GM21737 (cell line): ENCODE results near the gene ARL16.
A peak's percentile ranks its signal among the peaks of the same experiment; 100 is the strongest.

Experiments
- ATAC-seq: cut with Tn5 transposase; IDR thresholded peaks from one replicate; pipeline ENCODE4 v1.9.1; 2021; ENCODE audit warnings: mild to moderate bottlenecking, moderate library complexity; ENCODE audit not compliant: unreplicated experiment

Gene ARL16

DNA sequence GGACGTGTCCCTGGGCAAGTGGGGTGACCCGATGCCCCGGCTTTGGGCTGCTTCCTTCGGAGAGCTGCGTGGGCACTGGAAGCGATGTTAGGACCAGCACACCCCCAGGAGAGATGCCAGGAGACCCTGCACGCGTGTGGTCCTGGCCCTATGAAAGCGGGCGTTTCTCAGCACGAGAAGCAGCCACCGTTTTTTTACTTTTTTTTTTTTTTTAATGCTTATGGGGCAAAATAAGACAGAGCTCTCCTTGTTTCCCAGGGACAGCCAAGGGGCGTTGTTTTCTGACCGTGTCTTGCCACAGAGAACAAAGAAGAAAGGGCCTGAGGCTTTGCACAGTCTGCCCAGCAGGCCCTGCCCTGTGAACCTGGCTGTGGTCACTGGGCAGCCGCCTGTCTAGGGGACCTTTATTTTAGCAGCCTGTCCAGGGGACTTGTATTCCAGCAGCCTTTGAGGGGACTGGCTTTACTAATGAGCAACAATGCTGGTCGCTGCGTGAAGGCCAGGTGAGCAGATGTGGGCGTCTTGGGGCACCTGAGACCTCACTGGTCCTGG, 29.5 kb upstream of the ARL16 start:
- ATAC-seq: no peak

DNA sequence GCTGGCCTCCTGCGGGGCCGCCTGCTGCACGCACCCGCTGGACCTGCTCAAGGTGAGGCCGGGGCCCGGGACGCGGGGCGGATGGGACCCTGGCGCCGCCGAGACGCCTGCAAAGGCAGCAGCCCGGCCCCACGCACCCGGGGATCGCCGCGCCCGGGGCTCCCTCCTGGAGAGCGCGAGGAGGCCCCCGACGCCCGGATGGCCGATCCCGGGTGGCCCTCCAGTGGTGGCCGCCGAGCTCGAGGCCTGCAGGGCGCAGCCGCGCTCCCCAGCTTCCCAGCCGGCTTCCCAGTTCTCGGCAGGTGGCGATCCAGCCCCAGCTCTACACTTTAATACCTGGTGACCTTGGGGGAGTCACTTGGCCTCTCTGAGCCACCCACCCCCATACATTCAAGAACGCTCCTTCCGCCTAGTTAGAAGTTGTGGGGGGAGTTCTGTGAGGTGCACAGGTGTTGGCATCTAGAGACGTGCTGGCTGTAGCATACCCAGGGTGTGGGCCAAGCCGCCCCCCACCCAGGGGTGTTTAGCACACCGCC, 28.9 kb upstream of the ARL16 start:
- ATAC-seq: peak; percentile 4

DNA sequence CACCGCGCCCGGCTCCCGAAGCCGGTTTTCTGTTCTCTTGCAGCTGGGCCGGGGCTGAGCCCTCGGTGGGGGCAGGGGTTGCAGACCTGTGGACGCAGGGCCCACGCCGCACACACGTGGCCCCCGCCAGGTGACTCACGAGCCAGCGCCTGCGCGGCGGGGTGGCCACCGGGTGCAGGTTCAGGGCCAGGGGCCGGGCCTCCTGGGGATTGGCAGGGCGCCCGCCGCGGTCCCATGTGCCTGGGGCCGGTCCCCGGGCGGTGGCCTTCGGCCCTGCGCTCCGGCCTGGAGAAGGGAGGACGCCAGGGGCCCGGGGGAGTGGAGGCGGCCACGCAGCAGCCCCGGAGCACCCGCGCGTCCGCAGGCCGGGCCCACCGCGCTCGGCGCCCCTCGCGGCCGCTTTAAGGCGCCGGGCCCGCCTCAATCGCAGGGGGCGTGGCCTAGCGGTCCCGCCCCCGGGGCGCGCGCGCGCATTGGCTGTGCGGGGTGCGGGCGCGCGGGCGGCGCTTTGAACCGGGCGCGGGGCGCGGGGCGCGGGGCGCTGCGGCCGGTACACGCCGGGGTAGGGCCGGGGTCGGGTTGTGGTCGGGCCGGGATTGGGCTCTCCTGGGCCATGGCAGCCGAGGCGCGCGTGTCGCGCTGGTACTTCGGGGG, 28.3 kb upstream of the ARL16 start, which contains the start of gene SLC25A10:
Gene SLC25A10 (plus strand): TSS at position 471 of the 654 bp plus-strand sequence. CDS start 143 bp downstream, at position 614.
- peak; percentile 55 for ATAC-seq

DNA sequence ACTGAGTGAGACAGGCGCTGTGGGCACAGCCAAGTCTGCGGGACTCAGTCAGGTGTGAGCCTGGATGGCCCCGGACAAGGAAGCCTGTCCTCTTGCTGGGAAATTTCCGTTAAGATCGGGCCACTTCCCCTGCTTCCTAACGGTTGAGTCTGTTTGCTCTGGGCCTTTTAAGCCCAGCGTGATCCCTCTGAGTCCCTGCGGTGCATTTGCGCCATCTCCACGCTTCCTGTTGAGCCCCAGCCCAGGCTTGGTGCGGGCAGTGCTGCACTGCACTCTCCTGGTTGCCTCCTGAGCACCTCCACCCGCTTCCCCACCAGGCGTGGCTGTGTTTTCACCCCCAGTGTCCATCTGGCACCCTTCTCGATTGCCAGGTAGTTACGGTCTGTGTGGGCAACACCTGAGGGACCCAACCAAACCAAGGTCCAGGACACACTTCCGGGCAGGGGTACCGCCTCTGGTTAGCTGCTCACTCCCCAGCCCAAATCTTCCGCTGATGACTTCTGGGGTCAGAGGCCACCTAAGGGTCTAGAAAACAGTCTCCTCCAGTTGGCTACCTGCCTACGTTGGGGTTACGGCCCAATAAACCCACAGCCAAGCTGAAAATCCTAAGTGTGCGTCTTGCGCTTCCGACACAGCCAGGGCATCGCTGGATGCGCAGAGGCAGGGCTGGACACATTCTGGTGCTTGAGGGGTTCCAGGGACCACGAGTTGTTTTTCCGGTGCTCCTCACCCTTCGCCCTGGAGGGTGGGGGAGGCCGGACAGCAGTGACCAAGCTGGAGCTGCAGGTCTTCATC, 27.1 kb upstream of the ARL16 start:
- ATAC-seq: no peak

DNA sequence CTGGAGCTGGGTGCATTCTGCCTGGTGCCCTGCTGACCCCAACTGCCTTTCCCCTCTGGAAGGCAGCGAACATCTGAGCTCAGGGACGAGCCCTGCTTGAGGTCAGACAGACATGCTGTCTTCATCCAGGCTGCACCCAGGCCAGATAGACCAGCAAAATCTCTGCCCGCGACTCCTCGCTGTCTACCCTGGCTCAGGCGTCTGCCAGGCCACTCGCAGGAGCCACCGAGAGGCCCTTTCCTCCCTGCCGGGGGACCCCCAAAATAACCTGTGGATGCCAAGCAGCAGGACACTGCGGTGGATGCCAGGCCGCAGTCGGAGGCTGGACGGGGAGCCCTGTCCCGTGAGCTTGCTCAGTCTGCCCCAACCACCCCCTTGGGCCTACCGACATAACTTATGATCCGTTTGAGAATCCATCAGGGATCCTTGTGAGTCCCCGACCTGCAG, 25.2 kb upstream of the ARL16 start:
- ATAC-seq: no peak

DNA sequence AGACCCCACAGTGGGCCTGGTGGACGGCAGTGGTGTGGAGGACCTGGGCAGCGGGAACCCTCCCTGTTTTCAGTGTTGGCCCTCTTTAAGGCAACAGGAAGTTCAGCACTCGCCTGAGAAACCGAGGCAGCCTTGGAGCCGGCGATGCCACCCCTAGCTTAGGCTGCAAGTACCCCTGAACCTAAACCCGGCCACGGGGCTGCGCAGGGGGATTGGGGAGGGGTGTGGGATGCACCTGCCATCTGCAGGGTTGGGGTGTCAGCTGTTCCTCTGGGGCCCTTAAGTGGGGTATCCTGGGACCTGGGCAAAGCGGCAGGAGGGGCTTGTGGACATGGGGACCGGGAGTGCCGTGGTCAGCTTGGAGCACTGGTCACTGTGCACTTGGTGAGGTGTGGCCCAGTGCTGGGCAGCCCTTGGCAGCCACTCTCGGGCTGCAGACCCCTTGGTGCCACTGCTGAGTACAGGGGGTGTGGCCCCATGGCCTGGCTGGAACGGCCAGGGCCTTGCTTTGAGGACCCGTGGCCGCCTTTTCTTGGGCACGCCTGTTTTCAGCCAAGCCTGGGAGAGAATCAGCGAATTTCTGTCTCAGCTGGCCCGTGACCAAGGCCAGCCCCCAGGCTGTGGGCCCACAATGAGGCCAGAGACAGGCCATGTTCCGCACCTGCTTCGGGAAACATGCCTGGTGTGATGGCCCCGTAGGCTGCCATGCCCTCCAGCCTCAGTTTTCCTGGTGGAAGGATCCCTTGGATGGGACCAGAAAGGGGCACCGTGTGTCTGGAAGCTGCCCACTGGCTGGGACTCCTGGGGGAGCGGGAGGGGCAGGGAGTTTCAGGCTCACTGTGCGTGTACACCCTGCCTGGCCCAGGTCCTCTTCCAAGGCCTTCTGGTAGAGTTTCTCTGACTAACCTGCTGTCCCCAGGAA, 24.4 kb upstream of the ARL16 start:
- ATAC-seq: no peak

DNA sequence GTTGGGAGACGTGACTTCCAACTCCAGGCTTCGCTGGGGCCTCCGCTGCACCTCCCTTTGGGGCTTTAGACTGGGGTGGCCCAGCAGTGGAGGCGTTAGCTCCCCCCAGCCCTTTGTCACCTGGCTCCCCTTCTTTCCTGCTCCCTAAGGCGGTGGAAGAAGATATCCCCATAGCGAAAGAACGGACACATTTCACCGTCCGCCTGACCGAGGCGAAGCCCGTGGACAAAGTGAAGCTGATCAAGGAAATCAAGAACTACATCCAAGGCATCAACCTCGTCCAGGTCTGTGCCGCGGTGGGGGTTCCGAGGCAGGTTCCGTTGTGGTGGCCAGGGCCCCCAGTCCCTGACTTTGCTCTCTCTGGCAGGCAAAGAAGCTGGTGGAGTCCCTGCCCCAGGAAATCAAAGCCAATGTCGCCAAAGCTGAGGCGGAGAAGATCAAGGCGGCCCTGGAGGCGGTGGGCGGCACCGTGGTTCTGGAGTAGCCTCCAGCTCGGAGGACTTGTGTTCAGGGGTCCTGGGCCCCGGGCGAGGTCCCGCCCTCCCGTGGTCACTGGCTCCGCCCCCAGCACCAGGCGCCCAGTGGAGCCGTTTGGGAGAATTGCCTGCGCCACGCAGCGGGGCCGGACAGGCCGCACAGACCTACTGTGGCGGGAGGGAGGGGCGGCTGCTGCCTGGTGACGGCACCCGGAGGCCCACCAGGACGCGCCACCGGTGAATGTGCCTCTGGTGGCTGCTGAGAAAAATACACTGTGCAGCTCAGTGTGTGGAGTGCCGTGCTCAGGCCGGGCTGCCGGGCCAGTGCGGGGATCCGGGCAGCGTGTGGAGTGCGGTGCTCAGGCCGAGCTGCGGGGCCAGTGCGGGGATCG, 23.4 kb upstream of the ARL16 start:
- ATAC-seq: no peak

DNA sequence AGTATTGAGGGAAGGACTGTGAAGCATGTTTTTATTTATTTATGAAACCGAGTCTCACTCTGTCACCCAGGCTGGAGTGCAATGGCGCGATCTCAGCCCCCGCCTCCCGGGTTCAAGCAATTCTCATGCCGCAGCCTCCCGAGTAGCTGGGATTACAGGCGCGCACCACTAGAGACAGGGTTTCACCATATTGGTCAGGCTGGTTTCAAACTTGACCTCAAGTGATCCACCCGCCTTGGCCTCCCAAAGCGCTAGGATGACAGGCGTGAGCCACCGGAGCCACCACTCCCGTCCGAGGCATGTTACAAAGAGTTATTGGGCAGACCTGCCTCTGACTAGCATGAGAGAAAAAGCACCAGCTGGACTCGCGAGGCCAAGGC, 22.6 kb upstream of the ARL16 start:
- ATAC-seq: no peak

DNA sequence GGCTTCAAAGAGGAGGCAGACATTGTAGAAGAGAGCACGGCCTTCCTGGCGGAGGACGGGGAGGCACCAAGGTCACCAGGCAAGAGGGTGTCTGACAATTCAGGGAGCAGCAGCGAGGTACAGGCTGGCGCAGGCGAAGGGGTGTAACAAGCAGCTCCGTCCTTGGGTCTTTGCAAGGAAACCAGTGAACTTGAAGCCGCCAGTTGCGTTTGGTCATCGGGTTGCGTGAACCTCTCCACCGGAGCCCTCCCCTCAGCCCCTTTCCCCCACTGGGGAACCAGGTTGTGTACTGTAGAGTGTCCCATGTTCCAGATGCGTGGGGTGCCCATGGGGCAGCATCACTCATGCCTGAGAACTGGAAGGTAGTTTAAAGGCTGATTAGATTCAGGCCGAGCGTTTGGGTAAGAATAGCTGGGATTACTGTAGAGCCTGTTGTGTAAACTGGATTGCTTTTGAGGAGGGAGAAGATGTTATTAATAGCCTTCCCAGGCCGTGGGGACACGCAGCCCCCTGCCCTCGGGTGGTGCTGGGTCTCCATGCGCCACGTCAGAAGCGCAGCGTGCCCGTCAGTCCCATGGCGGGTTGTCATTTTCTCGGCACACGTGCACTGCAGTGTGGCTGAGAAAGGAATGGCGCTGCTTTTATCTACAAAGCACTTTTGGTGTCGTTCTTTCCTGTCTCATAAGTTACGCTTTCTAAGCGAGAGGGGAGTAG, 22.1 kb upstream of the ARL16 start:
- ATAC-seq: no peak

DNA sequence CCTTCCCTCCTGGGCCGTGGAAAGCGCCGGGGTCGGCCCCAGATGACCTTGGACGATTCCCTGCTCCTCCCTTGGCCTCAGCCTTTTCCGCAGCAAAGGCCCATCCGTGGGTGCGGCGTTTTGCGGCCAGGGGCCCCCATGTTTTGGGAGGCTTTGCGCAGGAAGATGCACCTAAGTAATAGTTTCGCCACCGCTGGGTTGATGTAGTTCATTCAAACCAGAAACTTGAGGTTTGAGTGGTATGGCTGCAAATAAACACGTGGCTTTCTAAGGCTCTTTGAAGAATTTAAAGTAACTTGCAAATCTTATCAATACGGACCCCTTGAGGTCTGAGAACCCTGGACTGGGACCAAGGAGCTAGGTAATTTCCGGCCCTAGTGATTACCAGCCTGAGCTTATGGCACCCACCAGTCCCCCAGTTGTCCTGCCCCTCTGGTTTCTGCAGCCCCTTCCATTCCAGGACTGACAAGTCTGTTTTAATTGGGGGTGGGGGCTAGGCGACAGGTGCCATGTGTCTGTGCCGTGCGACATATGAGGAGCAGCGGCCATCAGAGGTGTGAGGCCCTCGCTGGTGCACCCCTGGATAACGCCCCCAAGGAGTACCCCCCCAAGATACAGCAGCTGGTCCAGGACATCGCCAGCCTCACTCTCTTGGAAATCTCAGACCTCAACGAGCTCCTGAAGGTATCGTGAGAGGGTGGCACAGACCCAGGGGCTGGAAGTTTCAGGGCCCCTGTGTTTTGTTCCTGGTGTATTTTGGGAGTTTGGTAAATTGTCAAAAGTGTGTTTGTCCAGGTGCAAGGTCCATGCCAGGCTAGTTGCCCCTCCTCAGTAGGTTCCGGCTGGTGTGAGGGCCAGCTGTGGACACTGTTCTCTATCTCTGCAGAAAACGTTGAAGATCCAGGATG, 20.4 kb upstream of the ARL16 start:
- no peak for ATAC-seq

DNA sequence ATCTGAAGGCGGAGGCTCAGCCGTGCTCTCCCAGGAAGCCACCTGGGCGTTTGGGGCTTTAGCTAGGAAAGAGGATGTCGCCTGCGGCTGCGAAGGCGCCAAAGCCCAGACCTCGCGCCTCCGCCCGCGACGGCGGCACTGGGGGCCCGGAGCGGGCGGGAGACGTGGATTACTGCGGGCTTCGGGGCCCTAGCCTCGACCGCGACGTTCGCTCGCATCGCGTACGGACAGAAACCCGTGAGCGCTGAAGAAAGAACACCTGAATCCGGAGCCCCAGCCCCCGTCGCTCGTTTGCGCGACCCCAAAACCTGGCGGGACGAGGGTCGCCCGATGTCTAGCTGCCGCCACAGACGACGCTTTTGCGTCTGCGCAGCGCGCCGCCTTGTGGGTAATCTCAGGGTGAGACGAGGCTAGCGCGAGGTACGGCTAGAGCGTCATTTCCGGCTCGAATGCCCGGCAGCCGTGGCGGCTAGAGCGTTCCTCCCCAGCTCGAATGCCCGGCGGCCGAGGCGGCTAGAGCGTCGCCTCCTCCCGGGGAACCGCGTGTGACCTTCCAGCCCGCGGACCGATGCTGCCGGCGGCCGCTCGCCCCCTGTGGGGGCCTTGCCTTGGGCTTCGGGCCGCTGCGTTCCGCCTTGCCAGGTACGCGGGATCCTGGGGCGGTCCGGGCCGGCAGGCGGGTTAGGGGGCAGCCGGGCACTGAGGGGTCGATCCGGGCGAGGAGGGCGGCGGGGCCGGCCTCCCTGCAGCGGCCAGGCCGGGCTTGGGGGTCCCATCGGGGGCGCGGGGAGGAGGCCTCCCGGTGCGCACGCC, 19.5 kb upstream of the ARL16 start, which contains the start of gene MRPL12:
Gene MRPL12 (plus strand): TSS at position 434 of the 813 bp plus-strand sequence. CDS start 135 bp downstream, at position 569.
- ATAC-seq: peak; percentile 70

DNA sequence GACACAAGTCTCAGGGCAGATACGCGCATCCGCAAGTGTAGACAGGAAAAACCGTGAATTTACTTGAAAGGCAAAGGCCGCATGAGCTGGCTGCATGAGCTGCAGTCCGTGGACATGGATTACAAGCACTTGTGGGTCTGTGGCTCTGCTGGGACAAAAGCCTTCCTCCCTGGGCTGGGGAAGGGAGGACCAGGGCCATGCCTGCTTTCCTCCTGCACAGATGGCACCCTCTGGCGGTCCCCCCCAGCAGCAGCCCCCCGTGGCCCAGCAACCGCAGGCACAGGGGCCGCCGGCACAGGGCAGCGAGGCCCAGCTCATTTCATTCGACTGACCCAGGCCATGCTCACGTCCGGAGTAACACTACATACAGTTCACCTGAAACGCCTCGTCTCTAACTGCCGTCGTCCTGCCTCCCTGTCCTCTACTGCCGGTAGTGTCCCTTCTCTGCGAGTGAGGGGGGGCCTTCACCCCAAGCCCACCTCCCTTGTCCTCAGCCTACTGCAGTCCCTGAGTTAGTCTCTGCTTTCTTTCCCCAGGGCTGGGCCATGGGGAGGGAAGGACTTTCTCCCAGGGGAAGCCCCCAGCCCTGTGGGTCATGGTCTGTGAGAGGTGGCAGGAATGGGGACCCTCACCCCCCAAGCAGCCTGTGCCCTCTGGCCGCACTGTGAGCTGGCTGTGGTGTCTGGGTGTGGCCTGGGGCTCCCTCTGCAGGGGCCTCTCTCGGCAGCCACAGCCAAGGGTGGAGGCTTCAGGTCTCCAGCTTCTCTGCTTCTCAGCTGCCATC, 17.9 kb upstream of the ARL16 start:
- ATAC-seq: no peak

DNA sequence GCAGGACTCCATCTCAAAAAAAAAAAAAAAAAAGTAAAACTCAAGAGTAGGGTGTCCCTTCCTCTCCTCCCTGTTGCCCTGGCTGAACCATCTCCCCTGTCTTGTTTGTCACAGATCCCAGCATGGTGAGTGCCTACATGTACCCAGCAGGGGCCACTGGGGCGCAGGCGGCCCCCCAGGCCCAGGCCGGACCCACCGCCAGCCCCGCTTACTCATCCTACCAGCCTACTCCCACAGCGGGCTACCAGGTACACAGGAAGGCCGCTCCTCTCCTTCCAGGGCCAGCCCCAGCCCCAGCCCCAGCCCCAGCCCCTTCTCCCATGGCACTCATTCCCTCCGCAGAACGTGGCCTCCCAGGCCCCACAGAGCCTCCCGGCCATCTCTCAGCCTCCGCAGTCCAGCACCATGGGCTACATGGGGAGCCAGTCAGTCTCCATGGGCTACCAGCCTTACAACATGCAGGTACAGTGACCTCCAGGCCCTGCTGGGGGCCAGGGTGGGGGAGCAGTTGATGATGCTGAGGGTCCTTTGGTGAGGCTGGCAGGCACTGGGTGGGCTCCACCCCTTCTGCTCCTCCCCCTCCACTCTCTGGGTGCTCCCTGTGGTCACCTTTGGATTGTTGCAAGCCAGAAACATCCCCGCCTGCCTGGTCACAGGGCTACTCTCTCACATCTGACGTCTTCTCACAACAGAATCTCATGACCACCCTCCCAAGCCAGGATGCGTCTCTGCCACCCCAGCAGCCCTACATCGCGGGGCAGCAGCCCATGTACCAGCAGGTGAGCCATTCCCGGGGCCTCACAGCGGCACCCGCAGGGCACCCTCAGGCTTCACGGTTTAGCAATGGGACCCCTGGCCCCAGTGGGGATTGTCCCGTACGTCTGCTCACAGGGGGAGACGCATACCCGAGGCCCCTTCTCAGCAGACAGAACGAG, 17.0 kb upstream of the ARL16 start:
- no peak for ATAC-seq

DNA sequence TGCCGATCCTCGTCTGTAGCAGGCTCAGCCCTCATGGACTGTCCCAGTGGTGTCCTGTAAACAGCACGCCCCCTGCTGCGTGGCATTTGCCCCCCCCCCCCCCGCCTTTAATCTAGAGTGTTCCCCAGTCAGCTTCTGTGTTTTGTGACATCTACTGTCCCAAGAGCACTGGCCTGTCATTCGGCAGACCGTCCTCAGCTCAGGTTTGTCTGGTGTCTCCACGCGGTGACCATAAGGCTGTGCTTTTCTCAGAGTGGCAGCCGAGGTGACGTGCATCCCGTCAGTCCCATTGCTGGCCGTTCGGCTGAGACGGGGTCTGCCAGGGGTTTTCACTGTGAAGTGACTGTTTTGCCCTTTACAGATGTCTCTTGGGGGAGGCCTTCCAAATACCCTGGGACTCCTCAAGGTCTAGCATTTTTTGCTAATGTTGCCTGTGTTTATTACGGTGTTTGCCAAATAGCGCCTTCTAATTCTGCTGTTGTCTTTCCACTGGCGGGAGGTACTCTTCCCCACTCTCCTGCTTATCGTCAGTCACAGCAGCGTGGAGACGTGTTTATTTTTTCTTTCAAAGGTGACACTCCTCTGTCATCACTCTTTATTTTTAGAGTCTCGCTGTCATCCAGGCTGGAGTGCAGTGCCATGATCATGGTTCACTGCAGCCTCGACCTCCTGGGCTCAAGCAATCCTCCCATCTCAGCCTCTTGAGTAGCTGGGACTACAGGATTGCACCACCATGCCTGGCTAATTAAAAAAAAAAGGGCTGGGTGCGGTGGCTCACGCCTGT, 13.9 kb upstream of the ARL16 start:
- ATAC-seq: no peak
